DMS79 (cell line): ENCODE measurements around the gene URM1.
A peak's percentile ranks its signal among the peaks of the same experiment; 100 is the strongest.

Source experiments
- DNase-seq: peaks from one replicate; lab custom pipeline; 2025; lab: John Stamatoyannopoulos, UW

URM1 gene

GRCh38 chr9:128385496-128386460 lies 14.6 kb downstream of the URM1 start:
- no peak for DNase-seq

GRCh38 chr9:128388150-128388549 lies 17.0 kb downstream of the URM1 start:
- DNase-seq: no peak

GRCh38 chr9:128389395-128390149 lies 18.4 kb downstream of the URM1 start:
- peak; percentile 95 for DNase-seq

- no peak for DNase-seq
Observed at GRCh38 chr9:128390150-128390812, 19.1 kb downstream of the URM1 start.

GRCh38 chr9:128390813-128391711 lies 19.9 kb downstream of the URM1 start:
- DNase-seq: no peak

- DNase-seq: no peak
Observed at GRCh38 chr9:128391956-128392301, 20.8 kb downstream of the URM1 start.

- no peak for DNase-seq
Observed at GRCh38 chr9:128392302-128393144, 21.3 kb downstream of the URM1 start.

- no peak for DNase-seq
Observed at GRCh38 chr9:128393145-128393775, 22.1 kb downstream of the URM1 start.

GRCh38 chr9:128393970-128394369 lies 22.8 kb downstream of the URM1 start:
- no peak for DNase-seq

GRCh38 chr9:128394379-128395168 lies 23.4 kb downstream of the URM1 start:
- no peak for DNase-seq

- DNase-seq: no peak
Observed at GRCh38 chr9:128396970-128397613, 25.9 kb downstream of the URM1 start.

GRCh38 chr9:128397831-128398230 lies 26.7 kb downstream of the URM1 start:
- no peak for DNase-seq

GRCh38 chr9:128399861-128400260 lies 28.7 kb downstream of the URM1 start:
- DNase-seq: no peak

GRCh38 chr9:128404560-128404959 lies 33.4 kb downstream of the URM1 start:
- DNase-seq: no peak

- DNase-seq: no peak
Observed at GRCh38 chr9:128405077-128405779, 34.1 kb downstream of the URM1 start.

GRCh38 chr9:128405780-128406171 lies 34.6 kb downstream of the URM1 start:
- no peak for DNase-seq

GRCh38 chr9:128406848-128407391 lies 35.7 kb downstream of the URM1 start:
- no peak for DNase-seq

GRCh38 chr9:128408963-128409431 lies 37.8 kb downstream of the URM1 start:
- no peak for DNase-seq
